Measurements from ENCODE around the gene FGF1.

DNA sequence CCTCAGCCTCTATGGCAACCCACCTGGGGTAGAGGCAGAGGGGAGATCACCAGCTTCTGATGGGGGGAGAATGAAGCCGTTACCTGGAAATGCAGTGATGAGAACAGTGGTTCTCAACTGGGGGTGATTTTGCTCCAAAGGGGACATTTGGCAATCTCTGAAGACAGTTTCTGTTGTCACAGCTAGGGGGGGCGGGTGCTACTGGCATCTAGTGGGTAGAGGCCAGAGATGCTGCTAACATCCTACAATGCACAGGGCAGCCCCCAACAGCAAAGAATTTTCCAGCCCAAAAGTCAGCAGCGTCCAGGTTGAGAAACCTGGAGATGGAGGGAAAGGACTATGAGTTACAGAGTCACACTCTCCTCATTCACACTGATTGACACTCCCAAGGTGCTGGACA, 84.5 kb downstream of the FGF1 start:
- TF ChIP-seq, protein P1, sequence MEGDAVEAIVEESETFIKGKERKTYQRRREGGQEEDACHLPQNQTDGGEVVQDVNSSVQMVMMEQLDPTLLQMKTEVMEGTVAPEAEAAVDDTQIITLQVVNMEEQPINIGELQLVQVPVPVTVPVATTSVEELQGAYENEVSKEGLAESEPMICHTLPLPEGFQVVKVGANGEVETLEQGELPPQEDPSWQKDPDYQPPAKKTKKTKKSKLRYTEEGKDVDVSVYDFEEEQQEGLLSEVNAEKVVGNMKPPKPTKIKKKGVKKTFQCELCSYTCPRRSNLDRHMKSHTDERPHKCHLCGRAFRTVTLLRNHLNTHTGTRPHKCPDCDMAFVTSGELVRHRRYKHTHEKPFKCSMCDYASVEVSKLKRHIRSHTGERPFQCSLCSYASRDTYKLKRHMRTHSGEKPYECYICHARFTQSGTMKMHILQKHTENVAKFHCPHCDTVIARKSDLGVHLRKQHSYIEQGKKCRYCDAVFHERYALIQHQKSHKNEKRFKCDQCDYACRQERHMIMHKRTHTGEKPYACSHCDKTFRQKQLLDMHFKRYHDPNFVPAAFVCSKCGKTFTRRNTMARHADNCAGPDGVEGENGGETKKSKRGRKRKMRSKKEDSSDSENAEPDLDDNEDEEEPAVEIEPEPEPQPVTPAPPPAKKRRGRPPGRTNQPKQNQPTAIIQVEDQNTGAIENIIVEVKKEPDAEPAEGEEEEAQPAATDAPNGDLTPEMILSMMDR (IDR thresholded peaks at IDR 0.05): no peak
- TF ChIP-seq POLR2A (IDR thresholded peaks at IDR 0.05): no peak
